Body of pancreas (tissue), 4 donors: Measurements from ENCODE around the gene BBOX1.

ENCODE experiments used
- CTCF ChIP-seq, 7 experiments: fragments of 450-650 bp in 4 of 7; fragments of 200-600 bp in 3 of 7; sonication (generic) in 3 of 7; IDR thresholded peaks; one replicate each; pipeline ENCODE4 v1.5.1; 2016 to 2019; ENCODE audit warnings: antibody characterized with exemption in 7 of 7
- POLR2A ChIP-seq, 3 donors: fragments of 450-650 bp; IDR thresholded peaks; one replicate each; pipeline ENCODE4 v1.6.1; 2016; ENCODE audit warnings: antibody characterized with exemption in 3 of 3, mild to moderate bottlenecking in 2 of 3

GRCh38 chr11:27138716-27139115, 98.1 kb downstream of the BBOX1 start:
- no peak for TF ChIP-seq CTCF (IDR thresholded peaks at IDR 0.05)
- no peak for TF ChIP-seq POLR2A (IDR thresholded peaks at IDR 0.05)
